Loucy (cell line): ENCODE results near the gene GNAQ.

Experiments used
- H2AFZ ChIP-seq: fragments of 200-600 bp; sonication (generic); 2 replicates; pipeline ENCODE4 v1.6.0; 2016; ENCODE audit warnings: antibody characterized with exemption, mild to moderate bottlenecking, low read length, moderate library complexity
- H3F3A ChIP-seq: fragments of 200-600 bp; 2 replicates; pipeline ENCODE4 v1.6.0; 2016; ENCODE audit warnings: antibody characterized with exemption, low read depth, mild to moderate bottlenecking
- H3K27me3 ChIP-seq: fragments of 200-600 bp; sonication (generic); 2 replicates; pipeline ENCODE4 v1.6.1; 2014; ENCODE audit warnings: low read length, mild to moderate bottlenecking; ENCODE audit not compliant: insufficient read depth, poor library complexity, severe bottlenecking
- H3K36me3 ChIP-seq: fragments of 200-600 bp; sonication (generic); 2 replicates; pipeline ENCODE4 v1.6.1; 2016; ENCODE audit warnings: low read length; ENCODE audit not compliant: insufficient read depth
- H3K4me1 ChIP-seq: fragments of 200-600 bp; sonication (generic); 2 replicates; pipeline ENCODE4 v1.5.1; 2014; ENCODE audit warnings: low read length, mild to moderate bottlenecking; ENCODE audit not compliant: insufficient read depth, poor library complexity, severe bottlenecking
- H3K4me2 ChIP-seq: fragments of 200-600 bp; sonication (generic); 2 replicates; pipeline ENCODE4 v1.6.0; 2014; ENCODE audit warnings: antibody characterized with exemption, low read length, low read depth, mild to moderate bottlenecking; ENCODE audit not compliant: poor library complexity, severe bottlenecking
- H3K4me3 ChIP-seq: fragments of 200-600 bp; sonication (generic); 2 replicates; pipeline ENCODE4 v1.5.1; 2014; ENCODE audit warnings: low read length, mild to moderate bottlenecking, mixed read lengths; ENCODE audit not compliant: poor library complexity, severe bottlenecking
- H3K79me2 ChIP-seq: fragments of 200-600 bp; sonication (generic); 2 replicates; pipeline ENCODE4 v1.6.1; 2014; ENCODE audit warnings: low read length; ENCODE audit not compliant: insufficient read depth
- H3K9ac ChIP-seq: fragments of 200-600 bp; sonication (generic); 2 replicates; pipeline ENCODE4 v1.6.0; 2014; ENCODE audit warnings: mild to moderate bottlenecking, low read depth, low read length, moderate library complexity; ENCODE audit not compliant: poor library complexity, severe bottlenecking
- H3K9me2 ChIP-seq: fragments of 200-600 bp; sonication (generic); replicated peaks from 2 replicates; pipeline ENCODE4 v1.6.1; 2016; ENCODE audit warnings: low read depth, low read length, mixed read lengths
- H3K9me3 ChIP-seq: fragments of 200-600 bp; sonication (generic); 2 replicates; pipeline ENCODE4 v1.6.1; 2014; ENCODE audit warnings: mild to moderate bottlenecking, antibody characterized with exemption, low read length, low read depth; ENCODE audit not compliant: insufficient read depth
- H4K20me1 ChIP-seq: fragments of 200-600 bp; sonication (generic); 2 replicates; pipeline ENCODE4 v1.6.0; 2014; ENCODE audit warnings: antibody characterized with exemption, low read length, mild to moderate bottlenecking; ENCODE audit not compliant: insufficient read depth, poor library complexity, severe bottlenecking
- CTCF ChIP-seq: fragments of 200-600 bp; sonication (generic); conservative IDR thresholded peaks from 2 replicates; pipeline ENCODE4 v1.5.1; 2014; ENCODE audit warnings: mild to moderate bottlenecking, antibody characterized with exemption, low read length
- EZH2phosphoT487 ChIP-seq: fragments of 200-600 bp; IDR thresholded peaks from 2 replicates; pipeline ENCODE4 v1.6.1; 2018; ENCODE audit warnings: antibody characterized with exemption, mild to moderate bottlenecking, moderate library complexity, borderline replicate concordance

Gene GNAQ

DNA sequence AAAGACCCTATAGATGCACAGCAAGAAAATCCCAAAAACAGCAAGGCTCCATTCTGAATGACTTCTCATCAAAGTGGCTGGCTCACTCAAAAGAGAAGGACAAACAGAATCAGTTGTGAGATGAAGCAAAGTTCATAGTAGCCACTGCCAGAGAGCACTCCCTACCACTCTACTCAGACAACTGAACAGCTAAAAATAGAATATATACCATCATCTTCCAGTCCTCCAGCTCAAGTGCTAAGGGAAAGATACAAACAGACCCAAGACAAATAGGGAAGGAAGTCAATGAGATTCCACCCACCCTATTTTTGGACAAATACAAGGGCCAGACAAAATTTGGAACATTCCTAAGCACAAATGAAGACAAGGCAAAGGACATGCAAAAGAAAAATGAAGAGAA is 20.6 kb downstream of the GNAQ start:
- Histone ChIP-seq H3K9me2 (no peaks in the 10 kb centered on the region), H3K4me2 (peak overlapping the region; percentile 75), H3K9ac (peak overlapping the region; percentile 42), H3K27me3 (no peaks in the 10 kb centered on the region), H4K20me1 (peaks cover 96% of the 10 kb centered on the region), H3K9me3 (no peaks in the 10 kb centered on the region), H3K36me3 (peaks cover 15% of the 10 kb centered on the region; the same call in 1 of the 2 replicates), H3K4me1 (peaks cover 81% of the 10 kb centered on the region), H3F3A (no peaks in the 10 kb centered on the region; the same call in 1 of the 2 replicates), H2AFZ (no peak overlapping the region), H3K4me3 (peak overlapping the region; percentile 55), H3K79me2 (peaks cover 100% of the 10 kb centered on the region)
- TF ChIP-seq EZH2phosphoT487, result no peak
- TF ChIP-seq CTCF, result no peak

DNA sequence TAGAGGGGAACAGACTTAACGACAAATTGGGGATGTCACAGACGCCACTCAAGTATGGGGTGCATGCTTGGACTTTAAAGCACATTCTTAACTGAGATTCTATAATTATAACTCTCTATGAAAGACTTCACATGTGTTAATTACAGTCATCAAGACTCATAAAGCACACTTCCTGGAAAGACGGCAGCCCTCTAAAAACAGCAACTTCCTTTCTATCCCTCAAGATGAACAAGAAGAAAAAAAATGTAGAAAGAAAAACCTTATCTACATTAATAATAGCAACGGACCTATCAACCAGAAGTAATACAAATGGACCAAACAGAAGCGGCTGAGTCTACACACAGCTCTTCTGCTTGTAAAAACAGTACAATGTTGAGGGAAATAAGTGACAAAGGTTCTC is 21.2 kb downstream of the GNAQ start:
- Histone ChIP-seq H4K20me1 (peaks cover 97% of the 10 kb centered on the region), H3K79me2 (peaks cover 100% of the 10 kb centered on the region), H3K4me1 (peaks cover 80% of the 10 kb centered on the region), H2AFZ (no peak overlapping the region), H3K9ac (peak overlapping the region; percentile 42), H3K9me2 (no peaks in the 10 kb centered on the region), H3K4me2 (peak overlapping the region; percentile 75), H3F3A (no peaks in the 10 kb centered on the region; the same call in 1 of the 2 replicates), H3K36me3 (peaks cover 18% of the 10 kb centered on the region; the same call in 1 of the 2 replicates), H3K9me3 (no peaks in the 10 kb centered on the region), H3K27me3 (no peaks in the 10 kb centered on the region), H3K4me3 (peak overlapping the region; percentile 55)
- TF ChIP-seq CTCF (no peak), EZH2phosphoT487 (no peak)

- H3K27me3 ChIP-seq, result no peaks in the 10 kb centered on the region
- H3K4me2 ChIP-seq, result peak overlapping the region; percentile 75
- H3K9me2 ChIP-seq, result no peaks in the 10 kb centered on the region
- H3K4me1 ChIP-seq, result peaks cover 80% of the 10 kb centered on the region
- TF ChIP-seq EZH2phosphoT487 (no peak), CTCF (no peak)
- peaks cover 97% of the 10 kb centered on the region for H4K20me1 ChIP-seq
- peak overlapping the region; percentile 3 for H3K4me3 ChIP-seq
- H3F3A ChIP-seq, result no peaks in the 10 kb centered on the region; the same call in 1 of the 2 replicates
- H3K36me3 ChIP-seq, result peaks cover 24% of the 10 kb centered on the region; the same call in 1 of the 2 replicates
- H2AFZ ChIP-seq, result no peak overlapping the region
- peaks cover 100% of the 10 kb centered on the region for H3K79me2 ChIP-seq
- no peak overlapping the region for H3K9ac ChIP-seq
- no peaks in the 10 kb centered on the region for H3K9me3 ChIP-seq
These were observed 22.4 kb downstream of the GNAQ start for GRCh38 chr9:78009186-78009585.
